ENCODE results near the gene SH3TC1. TPM values are rescaled to one million over a fixed set of nuclear protein-coding genes. Genes with fewer than 3 reads are reported as not detected.

Gene SH3TC1
- polyA plus RNA-seq, 3 donors: 11.1 to 16.3 (median 14.2) TPM

DNA sequence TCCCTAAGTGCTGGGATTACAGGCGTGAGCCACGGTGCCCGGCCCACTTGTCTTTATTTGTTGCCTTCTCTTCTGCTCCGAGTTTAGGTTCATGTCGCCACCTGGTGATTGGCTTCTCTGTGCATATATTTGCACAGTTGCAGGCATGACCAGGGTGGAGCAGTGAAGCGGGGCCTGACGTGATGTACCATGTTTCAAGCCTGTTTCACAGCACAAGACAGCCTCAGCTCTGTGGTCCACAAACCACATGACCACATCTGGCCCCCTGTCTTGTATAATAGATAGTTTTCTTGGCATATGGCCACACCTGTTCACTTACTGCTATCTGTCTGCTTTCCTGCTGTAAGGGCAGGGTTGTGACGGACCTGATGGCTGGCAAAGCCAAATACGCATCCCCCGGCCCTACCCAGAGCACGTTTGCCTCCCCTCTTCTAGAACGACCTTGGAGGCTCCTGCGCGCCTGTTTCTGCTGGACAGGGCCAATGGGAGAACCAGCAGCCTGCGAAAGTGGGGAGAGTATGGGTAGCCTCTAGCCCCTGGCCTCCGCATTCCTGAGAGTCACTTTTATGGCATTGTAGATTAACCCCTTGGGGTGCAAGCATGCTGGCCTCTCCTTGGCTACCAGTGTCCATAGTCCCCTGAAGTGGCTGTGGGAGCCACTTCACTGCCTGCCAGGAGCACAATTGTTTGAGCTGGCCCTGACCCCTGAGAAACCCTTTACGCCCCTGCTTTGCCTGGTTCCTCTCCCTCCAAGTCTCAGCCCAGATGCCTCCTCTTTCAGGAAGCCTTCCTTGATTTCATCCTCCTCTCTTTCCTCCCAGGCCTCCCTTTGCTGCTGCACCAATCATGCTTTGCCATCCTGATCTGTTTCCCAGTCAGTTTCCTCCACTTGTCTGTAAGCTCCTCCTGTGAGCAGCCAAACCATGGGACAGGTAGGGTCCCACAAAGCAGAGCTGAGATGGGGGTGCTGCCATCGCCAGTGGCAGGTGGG lies 6.0 kb upstream of the SH3TC1 start:
- 36 to 53% (median 51%) methylated on average over 18 of the region's 18 CpGs for WGBS, 3 donors
- H3K27ac ChIP-seq (ENCODE audit: low read depth, low read length): no peak overlapping the region

DNA sequence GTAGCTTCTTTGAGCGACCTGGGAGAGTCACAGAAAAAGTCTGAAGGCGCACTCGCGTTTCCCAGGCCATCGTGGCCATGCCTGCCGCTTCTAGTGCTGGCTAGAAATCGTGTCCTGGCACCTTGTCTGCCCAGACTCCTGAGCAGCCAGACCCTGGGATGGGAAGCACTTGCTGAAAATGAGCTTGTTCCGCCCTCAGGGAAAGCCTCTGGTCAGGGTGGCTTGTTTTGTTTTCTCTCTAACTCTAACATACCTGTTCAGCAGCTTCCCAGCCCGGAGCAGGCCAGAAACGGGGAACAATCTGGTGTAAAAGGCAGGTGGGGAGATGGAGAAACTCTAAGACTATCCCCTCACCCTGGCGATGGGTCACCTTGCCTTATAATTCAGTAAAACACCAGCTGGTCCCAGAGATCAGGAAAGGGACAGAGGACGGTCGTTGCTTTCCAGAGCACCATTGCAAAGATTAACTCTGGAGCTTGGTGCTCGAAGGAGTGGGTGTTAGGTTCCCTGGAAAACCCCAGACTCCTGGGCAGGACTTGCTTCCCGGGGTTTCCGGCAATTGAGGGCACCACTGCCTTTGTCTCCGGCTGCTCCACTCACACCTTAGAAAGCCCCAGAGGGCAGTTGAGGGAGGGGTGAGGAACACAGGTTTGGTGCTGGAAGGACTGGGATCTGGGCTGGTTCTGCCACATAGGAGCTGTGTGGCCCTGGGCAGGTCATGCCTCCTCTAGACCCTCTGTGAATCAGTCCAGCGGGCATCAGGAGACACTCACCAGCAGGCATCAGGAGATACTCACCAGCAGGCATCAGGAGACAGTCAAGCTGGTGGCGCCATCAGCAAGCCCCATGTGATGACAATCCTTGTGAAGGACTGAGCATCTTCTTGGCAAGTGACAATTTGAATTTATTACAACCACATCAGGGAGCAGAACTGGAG lies 4.5 kb upstream of the SH3TC1 start:
- WGBS, 3 donors: 76 to 87% (median 78%) methylated on average over 19 of the region's 19 CpGs
- no peak overlapping the region for H3K27ac ChIP-seq (ENCODE audit: low read depth, low read length)

DNA sequence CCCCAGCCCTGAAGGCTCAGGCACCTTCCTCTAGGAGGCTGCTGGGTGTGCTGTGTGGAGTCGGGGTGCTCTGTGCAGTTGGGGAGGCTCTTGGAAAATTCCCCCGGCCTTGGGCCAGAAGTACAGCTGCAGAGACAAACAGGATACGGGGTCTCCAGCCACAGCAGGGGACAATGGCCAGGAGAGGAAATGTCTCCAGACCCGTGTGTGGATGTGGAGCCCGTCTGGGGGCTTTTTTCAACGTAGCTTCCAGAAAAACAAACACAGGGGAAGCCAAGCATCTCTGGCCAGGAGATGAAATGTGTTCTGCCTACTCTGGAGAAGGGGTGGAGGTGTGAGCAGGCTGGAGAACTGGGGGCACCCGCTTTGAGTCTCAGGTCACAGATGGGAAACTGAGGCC lies 3.7 kb upstream of the SH3TC1 start:
- no peak overlapping the region for H3K27ac ChIP-seq (ENCODE audit: low read depth, low read length)
- WGBS, 3 donors: 51 to 78% (median 64%) methylated on average over 7 of the region's 7 CpGs

DNA sequence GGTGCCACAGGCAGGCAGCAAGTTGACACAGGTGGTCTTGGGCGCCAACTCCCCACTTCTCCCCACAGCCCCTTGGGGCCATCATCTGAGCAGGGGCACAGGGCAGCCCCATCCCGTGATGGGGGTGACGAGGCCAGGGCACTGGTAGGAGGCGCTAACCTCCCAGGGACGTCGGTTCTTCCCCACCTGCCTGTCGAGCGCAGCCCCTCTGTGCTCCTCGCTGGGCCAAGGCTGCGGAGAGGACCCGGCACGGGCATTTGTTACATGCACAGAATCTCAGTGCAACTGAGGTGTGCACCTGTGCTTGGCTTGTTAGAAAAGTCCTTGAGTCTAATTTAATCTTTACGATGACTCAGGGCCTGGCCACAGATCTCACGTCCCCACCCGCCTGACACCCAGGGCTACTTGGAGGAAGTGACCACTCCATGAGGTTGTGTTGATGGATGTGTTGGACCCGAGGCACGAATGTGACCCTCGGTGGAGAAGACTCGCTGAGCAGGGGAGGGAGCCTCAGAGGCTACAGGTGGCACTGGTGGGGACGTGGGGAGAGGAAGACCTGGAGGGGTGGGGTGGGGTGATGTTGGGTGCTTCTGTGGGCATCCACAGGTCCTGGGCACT lies 3.1 kb upstream of the SH3TC1 start:
- WGBS, 3 donors: 46 to 76% (median 65%) methylated on average over 20 of the region's 20 CpGs
- no peak overlapping the region for H3K27ac ChIP-seq (ENCODE audit: low read depth, low read length)

DNA sequence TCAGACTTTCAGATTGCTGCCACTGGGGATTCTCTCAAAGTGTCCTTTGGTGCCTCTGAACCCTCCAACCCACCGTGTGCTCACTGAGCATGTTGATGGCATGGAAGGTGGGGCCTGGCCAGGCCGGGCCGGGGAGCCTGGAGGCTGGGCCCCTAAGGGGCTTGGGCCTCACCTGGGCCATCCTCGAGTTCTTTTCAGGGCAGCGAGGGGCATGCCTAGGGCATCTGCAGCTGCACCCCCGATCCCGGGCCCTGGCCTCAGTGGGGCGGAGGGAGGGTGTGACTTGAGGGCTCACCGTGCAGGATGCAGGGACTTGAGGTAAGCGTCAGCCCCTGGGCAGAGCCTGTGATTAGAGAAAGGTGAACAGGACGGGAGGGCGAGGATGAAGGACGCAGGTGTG lies 1.6 kb upstream of the SH3TC1 start:
- no peak overlapping the region for H3K27ac ChIP-seq (ENCODE audit: low read depth, low read length)
- 84 to 93% (median 92%) methylated on average over 13 of the region's 13 CpGs for WGBS, 3 donors

DNA sequence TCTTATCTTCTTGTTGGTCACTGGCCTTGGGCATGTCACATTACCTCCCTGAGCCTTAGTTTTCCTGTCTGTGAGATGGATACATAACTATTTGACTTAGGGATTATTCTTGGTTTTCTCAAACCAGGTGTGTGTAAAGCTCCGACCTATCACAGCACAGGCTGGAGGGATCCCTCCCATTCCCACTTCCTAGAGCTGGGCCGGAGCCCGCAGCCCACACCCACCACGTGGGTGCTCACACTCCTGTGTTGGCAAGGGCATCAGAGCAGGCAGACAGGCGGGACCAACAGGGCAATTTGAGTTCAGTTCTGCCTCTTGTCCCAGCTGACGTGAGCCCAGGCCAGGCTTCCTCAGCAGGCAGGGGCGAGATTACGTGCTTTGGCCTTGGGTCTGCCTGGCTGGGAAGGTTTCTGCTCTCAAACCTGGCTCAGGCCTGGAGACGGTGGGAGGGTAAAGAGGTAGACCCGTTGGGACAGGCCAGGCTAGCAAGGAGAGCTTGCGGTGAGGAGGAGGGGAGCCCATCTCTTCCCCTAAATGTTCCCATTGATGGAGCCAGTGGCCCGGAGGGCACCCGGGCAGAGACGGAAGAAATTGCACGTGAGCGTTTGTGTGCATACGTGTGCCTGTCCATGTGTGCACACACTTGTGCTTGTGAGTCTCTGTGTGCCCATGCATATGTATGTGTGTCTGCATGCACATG lies 734 bp upstream of the SH3TC1 start:
- 18 to 44% (median 39%) methylated on average over 17 of the region's 17 CpGs for WGBS, 3 donors
- no peak overlapping the region for H3K27ac ChIP-seq (ENCODE audit: low read depth, low read length)

DNA sequence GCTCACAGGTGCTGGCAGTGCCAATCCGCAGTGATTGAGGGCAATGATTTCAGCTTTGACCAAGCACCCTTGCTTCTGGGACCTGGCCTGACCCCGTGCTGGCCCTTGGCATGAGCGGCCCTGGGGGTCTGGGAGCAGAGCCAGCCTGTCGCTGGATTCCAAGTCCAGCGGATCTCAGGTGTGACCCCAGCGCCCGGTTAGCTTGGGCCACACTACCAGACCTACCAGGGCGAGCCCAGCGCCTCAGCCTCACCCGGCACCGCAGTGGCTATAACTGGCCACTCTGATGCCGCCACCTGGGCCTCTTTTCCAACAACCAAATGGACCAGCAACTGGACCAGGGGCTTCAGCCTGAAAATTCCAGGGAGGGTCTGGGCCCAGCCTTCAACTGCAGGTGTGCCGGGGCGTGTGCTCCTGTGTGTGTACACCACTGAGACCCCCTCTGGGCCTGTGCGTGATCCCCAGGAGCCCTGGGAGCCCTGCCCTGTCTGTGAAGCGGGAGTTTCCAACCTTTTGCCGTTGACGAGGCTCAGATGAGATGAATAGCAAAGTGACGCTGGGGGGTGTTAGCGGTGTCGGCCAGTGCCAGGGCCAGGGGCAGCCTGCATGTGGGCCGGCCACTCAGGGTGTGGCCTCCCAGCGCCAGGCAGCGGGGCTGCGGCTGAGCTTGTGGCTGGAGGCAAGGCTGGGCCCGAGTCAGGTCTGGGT lies 658 bp downstream of the SH3TC1 start:
- WGBS, 3 donors: 21 to 47% (median 43%) methylated on average over 26 of the region's 26 CpGs
- no peak overlapping the region for H3K27ac ChIP-seq (ENCODE audit: low read depth, low read length)

DNA sequence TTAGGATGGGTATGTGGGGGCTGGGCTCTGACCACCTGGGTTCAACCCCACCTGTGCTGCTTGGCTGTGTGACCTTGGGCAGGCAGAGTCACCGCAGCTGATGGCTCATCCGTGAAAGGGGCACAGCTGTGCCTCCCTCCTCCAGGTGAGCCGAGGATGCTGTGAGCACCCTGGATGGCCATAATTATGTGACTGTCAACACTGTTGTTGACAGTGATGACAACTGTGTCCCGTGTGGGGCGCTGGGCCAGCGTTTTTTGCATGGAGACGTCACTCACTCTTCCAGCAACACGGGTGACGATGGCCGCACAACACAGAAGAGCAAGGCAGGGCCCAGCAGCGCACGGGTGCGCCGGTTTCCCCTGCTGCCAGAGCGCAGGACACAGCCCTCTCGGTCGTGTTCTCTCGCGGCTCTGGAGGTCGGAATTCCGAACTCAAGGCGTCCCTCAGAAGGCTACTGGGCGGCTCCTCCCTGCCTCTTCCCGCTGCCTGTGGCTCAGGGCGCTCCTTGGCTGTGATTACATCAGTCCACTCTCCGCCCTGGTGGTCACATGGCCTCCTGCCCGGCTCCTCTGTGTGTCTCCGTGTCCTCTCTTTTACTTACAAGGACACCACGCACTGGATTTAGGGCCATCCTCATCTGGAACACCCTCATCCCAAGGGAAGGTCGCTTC lies 1.3 kb downstream of the SH3TC1 start:
- 20 to 41% (median 25%) methylated on average over 30 of the region's 30 CpGs for WGBS, 3 donors
- no peak overlapping the region for H3K27ac ChIP-seq (ENCODE audit: low read depth, low read length)

DNA sequence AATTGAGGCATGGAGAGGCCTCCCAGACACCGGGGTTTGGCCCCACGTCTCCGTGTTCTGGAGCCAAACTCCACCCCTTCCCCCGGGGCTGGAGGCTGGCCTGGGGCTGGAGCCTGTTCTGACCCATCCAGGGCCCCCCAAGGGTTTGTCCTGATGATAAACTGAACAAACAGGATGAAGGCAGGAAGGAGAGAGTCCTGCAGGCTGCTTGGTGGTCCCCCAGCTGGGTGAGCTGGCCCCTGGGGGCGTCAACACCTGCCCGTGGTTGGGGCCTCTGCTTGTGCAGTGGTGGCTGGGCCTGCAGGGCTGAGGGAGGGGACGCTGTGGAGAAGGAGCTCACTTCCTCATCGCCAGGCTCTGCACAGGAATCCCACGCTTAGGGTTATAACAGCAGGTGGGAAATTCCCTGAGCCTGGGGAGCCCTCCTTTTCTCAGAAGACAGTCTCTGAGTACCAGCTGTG lies 2.3 kb downstream of the SH3TC1 start:
- 28 to 30% (median 30%) methylated on average over 9 of the region's 9 CpGs for WGBS, 3 donors
- no peak overlapping the region for H3K27ac ChIP-seq (ENCODE audit: low read depth, low read length)

DNA sequence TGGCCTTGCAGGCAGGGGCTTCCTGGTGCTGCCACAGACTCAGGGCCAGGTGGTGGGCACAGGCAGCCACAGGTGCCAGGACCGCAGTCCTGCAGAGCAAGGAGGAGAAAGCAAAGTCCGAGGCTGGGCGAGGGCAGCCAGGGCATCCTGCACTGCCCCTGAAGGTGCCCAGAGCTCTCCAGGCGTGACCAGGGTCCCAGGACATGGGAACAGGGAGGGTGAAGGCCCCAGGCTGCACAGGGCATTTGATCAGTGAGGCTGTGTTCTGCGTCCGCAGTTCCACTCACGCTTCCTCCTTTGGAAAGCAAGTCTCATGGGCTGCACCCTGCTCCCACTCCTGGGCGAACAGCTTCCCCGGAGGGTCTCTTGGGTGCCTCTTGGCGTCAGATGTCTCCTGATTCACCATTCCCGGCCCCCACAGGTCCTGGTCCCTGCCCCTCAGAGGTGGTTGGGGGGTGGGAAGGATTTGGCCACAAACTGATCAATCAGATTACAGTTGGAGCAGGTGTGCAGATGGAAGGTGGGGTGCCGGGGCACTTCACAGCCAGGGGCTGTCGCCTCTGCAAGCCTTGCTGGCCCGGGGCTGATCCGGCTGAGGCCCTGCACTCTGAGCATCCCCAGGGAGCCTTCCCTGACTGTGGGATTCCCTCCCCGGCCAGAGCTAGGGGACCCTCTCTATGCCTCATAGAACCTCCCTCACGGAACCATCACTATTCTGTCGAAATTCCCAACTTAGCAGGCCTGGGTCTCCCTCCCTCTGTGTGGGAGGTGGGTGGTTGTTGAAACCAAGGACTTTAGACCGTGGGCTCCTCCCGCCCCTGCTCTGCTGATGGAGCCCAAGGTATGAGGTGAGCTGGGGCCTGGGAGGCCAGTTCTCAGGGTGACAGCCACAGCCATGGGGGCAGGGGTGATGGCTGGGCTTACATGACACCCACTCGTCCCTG lies 3.3 kb downstream of the SH3TC1 start:
- H3K27ac ChIP-seq (ENCODE audit: low read depth, low read length): no peak overlapping the region
- 73 to 81% (median 78%) methylated on average over 21 of the region's 21 CpGs for WGBS, 3 donors

DNA sequence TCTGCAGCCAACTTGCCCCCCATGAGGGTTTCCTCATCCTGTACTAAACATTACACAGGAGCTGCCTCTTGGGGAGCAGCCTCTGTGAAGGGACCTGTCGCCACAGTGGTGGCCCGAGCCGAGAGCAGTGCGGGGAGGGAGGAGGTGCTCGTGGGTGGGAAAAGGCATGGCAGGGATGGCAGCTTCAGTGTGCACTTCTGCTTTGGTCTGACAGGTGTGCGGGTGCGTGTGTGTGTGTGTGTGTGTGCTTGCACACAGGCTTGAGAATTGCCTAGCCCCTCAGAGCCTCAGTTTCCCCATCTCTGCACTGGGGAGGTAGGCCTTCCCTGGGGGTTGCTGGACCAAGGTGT lies 3.9 kb downstream of the SH3TC1 start:
- 69 to 90% (median 78%) methylated on average over 7 of the region's 7 CpGs for WGBS, 3 donors
- H3K27ac ChIP-seq (ENCODE audit: low read depth, low read length): no peak overlapping the region

DNA sequence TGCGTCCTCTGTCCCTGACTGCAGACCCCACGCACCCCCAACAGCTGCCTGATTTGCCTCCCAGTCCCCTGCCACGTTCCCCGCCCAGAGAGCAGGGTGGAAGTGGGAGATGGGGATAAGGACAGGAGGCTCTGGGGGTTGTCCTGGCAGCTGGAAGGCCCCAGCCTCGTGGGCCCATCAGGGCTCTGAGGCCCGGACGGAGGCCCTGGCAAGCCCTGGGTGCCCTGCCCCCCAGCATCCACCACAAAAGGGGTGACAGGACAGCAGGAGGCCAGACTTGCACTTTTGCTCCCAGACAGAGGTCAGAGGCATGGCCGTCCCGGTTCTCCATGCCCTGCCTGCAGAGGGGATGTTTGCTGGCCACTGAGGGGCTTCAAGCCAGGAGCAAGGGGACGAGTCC lies 4.7 kb downstream of the SH3TC1 start:
- no peak overlapping the region for H3K27ac ChIP-seq (ENCODE audit: low read depth, low read length)

DNA sequence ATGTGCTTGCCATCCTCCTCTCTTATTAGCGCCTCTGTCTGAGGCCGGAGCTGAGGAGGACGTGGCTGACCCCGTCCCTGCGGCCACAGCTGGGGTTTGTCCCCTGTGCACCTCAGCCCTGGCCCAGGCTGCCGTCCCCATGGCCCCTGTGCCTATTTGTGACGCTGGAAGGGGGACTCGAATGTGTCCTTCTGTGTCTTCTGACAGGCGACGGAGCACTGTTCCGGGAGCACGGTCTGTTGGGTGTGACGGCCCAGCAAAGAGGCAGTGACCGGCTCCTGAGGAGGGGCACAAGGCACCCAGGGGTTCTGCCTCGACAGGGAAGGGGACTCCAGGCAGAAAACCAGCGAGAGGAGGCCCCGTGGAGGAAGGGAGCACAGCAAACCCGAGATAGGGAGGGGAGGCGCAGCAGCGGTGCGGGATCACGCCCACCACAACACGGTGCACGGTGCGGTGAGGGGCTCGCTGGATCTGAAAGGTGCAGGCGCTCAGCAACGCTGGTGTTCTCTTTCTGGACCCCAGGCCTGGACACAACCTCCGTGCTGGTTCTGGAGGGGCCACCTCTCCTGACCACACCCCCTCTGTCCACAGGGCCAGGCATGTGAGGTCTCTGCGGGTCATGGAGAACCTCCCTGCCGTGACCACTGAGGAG lies 5.6 kb downstream of the SH3TC1 start:
- WGBS, 3 donors: 92 to 94% (median 93%) methylated on average over 29 to 31 of the region's 31 CpGs
- H3K27ac ChIP-seq (ENCODE audit: low read depth, low read length): no peak overlapping the region

More for the DNA sequence above, 4.7 kb downstream of the SH3TC1 start:
- 82 to 87% (median 84%) methylated on average over 10 of the region's 10 CpGs for WGBS, 3 donors

DNA sequence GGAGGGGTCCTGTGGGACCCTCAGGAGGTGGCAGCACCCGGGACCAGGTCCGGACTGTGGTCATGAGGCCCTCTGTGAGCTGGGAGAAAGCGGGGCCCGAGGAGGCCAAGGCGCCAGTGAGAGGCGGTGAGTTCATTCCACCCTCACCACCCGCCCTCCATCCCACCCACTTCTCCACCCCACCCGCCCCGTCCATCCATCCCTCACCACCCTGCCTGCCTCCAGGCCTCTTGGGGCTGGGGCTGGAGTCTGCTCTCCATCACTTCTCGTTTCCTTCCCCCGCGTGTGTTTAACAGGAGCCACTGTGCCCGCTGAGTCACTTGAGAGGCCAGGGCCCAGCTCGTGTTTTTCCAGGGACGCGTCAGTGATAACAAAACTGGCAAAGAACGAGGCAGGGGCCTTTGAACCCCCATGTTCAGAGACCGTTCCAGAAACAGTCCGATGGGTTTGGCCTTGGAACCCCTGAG lies 6.2 kb downstream of the SH3TC1 start:
- 64 to 75% (median 67%) methylated on average over 18 to 19 of the region's 19 CpGs for WGBS, 3 donors
- H3K27ac ChIP-seq (ENCODE audit: low read depth, low read length): no peak overlapping the region
